PC-3 (cell line): Measurements from ENCODE around the gene AMPD3. TPM values are rescaled to one million over a fixed set of nuclear protein-coding genes. Genes with fewer than 3 reads are reported as not detected.

ENCODE experiments used
- ATAC-seq: fragments of 200-7000 bp; cut with Tn5 transposase; 2 replicates; pipeline ENCODE4 v1.9.1; 2020; ENCODE audit warnings: mild to moderate bottlenecking, moderate library complexity
- BruUV-seq: library from RNA; stranded (reverse); fragments of 400-500 nt; replicated peaks from 2 replicates; lab custom pipeline; 2021; lab: Mats Ljungman, UMichigan
- CTCF ChIA-PET: fragments of 300-600 bp; sonication (Branson Sonifier 250); formaldehyde crosslinking; loops from one replicate; lab custom pipeline; 2022; ENCODE audit warnings: antibody characterized with exemption; lab: Charles Lee
- POLR2A ChIA-PET: fragments of 300-600 bp; sonication (Branson Sonifier 250); formaldehyde crosslinking; loops from one replicate; lab custom pipeline; 2022; ENCODE audit warnings: antibody characterized with exemption; ENCODE audit not compliant: unreplicated experiment; lab: Charles Lee
- DNase-seq: peaks from one replicate; pipeline ENCODE4 v3.0.0-alpha.2; 2015
- H2AFZ ChIP-seq: fragments of 300-600 bp; sonication (generic); 2 replicates; pipeline ENCODE4 v1.6.0; 2016; ENCODE audit warnings: antibody characterized with exemption, low read length
- H3F3A ChIP-seq: fragments of 300-600 bp; sonication (generic); one replicate; pipeline ENCODE4 v1.6.0; 2017; ENCODE audit warnings: antibody characterized with exemption, low read length, control low read depth, mild to moderate bottlenecking; ENCODE audit not compliant: unreplicated experiment
- H3K27ac ChIP-seq: fragments of 300-600 bp; sonication (generic); 2 replicates; pipeline ENCODE4 v1.5.1; 2016; ENCODE audit warnings: mild to moderate bottlenecking, low read length
- H3K27me3 ChIP-seq: fragments of 300-600 bp; sonication (generic); 2 replicates; pipeline ENCODE4 v1.6.1; 2016; ENCODE audit warnings: low read length, mixed read lengths
- H3K36me3 ChIP-seq: fragments of 300-600 bp; sonication (generic); 2 replicates; pipeline ENCODE4 v1.6.1; 2016; ENCODE audit warnings: low read depth, mixed run types, low read length, mixed read lengths
- H3K4me1 ChIP-seq: fragments of 300-600 bp; sonication (generic); 2 replicates; pipeline ENCODE4 v1.5.1; 2016; ENCODE audit warnings: low read length; ENCODE audit not compliant: insufficient read depth
- H3K4me2 ChIP-seq: fragments of 300-600 bp; sonication (generic); 2 replicates; pipeline ENCODE4 v1.6.0; 2016; ENCODE audit warnings: low read length
- H3K4me3 ChIP-seq: fragments of 300-600 bp; sonication (generic); 2 replicates; pipeline ENCODE4 v1.5.1; 2016; ENCODE audit warnings: mild to moderate bottlenecking, low read length, mixed read lengths
- H3K79me2 ChIP-seq: fragments of 300-600 bp; sonication (generic); 2 replicates; pipeline ENCODE4 v1.6.1; 2017; ENCODE audit warnings: low read length, mixed read lengths
- H3K9ac ChIP-seq: fragments of 300-600 bp; sonication (generic); 2 replicates; pipeline ENCODE4 v1.6.0; 2016; ENCODE audit warnings: mild to moderate bottlenecking, low read length
- H3K9me2 ChIP-seq: fragments of 300-600 bp; sonication (generic); replicated peaks from 2 replicates; pipeline ENCODE4 v1.6.1; 2016; ENCODE audit warnings: mixed run types, low read length, mixed read lengths
- H3K9me3 ChIP-seq: fragments of 300-600 bp; sonication (generic); 2 replicates; pipeline ENCODE4 v1.6.1; 2016; ENCODE audit warnings: low read length, mixed read lengths
- H4K20me1 ChIP-seq: fragments of 300-600 bp; sonication (generic); 2 replicates; pipeline ENCODE4 v1.6.1; 2016; ENCODE audit warnings: low read length, mixed read lengths
- EZH2 ChIP-seq: fragments of 300-600 bp; sonication (generic); IDR thresholded peaks from one replicate; pipeline ENCODE4 v1.6.1; 2017; ENCODE audit warnings: antibody characterized with exemption, mild to moderate bottlenecking, low read length; ENCODE audit not compliant: unreplicated experiment
- EZH2phosphoT487 ChIP-seq: fragments of 300-600 bp; sonication (generic); IDR thresholded peaks from 2 replicates; pipeline ENCODE4 v1.6.1; 2018; ENCODE audit warnings: mild to moderate bottlenecking, antibody characterized with exemption, low read length, borderline replicate concordance
- intact Hi-C: fragments of 100-400 bp; cut with micrococcal nuclease; formaldehyde crosslinking; loops from 2 replicates; pipeline ENCODE4 v1.9.0; 2023
- total RNA-seq: library from RNA; depleted of rRNA; stranded (reverse); fragments of >200 nt; gene quantifications from 2 replicates; pipeline ENCODE4 v1.2.3, GENCODE V29; 2014; rRNA removed
- TF ChIP-seq, protein P1 (sequence below): fragments of 300-600 bp; sonication (generic); conservative IDR thresholded peaks from 2 replicates; pipeline ENCODE4 v1.5.1; 2017; ENCODE audit warnings: antibody characterized with exemption, low read depth, mild to moderate bottlenecking, low read length

Gene AMPD3
- total RNA-seq, 1 experiment from 2014 or later, result 11.8 TPM

DNA sequence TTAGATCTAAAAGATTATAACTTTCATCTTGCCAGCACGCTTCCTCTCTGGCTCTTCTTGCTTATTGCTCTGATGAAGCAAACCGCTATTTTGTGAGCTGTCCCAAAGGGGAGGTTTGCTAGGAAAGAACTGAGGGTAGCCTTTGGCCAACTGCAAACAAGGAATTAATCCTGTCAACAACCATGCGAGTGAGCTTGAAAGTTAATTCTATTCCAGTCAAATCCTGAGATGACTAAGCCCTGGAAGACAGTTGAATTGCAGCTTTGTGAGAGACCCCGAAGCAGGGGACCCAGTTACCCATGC is 96.2 kb downstream of the AMPD3 start:
- no peak overlapping the region for H3K4me2 ChIP-seq
- H4K20me1 ChIP-seq, result no peaks in the 10 kb centered on the region
- DNase-seq (no peak), ATAC-seq (no peak)
- TF ChIP-seq, protein P1, sequence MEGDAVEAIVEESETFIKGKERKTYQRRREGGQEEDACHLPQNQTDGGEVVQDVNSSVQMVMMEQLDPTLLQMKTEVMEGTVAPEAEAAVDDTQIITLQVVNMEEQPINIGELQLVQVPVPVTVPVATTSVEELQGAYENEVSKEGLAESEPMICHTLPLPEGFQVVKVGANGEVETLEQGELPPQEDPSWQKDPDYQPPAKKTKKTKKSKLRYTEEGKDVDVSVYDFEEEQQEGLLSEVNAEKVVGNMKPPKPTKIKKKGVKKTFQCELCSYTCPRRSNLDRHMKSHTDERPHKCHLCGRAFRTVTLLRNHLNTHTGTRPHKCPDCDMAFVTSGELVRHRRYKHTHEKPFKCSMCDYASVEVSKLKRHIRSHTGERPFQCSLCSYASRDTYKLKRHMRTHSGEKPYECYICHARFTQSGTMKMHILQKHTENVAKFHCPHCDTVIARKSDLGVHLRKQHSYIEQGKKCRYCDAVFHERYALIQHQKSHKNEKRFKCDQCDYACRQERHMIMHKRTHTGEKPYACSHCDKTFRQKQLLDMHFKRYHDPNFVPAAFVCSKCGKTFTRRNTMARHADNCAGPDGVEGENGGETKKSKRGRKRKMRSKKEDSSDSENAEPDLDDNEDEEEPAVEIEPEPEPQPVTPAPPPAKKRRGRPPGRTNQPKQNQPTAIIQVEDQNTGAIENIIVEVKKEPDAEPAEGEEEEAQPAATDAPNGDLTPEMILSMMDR, result no peak
- no peak for TF ChIP-seq EZH2
- TF ChIP-seq EZH2phosphoT487, result no peak
- H3K9me2 ChIP-seq, result no peaks in the 10 kb centered on the region
- ChIA-PET POLR2A (no interaction called here), CTCF (no interaction called here)
- intact Hi-C loops, result no loop called here
- H3K9ac ChIP-seq, result no peak overlapping the region
- H2AFZ ChIP-seq, result no peak overlapping the region
- no peaks in the 10 kb centered on the region for H3K79me2 ChIP-seq
- H3K36me3 ChIP-seq, result no peaks in the 10 kb centered on the region
- no peaks in the 10 kb centered on the region for H3F3A ChIP-seq
- BruUV-seq, result no TSS peak
- H3K9me3 ChIP-seq, result no peaks in the 10 kb centered on the region
- H3K4me1 ChIP-seq, result peaks cover 23% of the 10 kb centered on the region
- no peak overlapping the region for H3K4me3 ChIP-seq
- no peaks in the 10 kb centered on the region for H3K27me3 ChIP-seq
- peak overlapping the region; percentile 19; the same call in 1 of the 2 replicates for H3K27ac ChIP-seq

DNA sequence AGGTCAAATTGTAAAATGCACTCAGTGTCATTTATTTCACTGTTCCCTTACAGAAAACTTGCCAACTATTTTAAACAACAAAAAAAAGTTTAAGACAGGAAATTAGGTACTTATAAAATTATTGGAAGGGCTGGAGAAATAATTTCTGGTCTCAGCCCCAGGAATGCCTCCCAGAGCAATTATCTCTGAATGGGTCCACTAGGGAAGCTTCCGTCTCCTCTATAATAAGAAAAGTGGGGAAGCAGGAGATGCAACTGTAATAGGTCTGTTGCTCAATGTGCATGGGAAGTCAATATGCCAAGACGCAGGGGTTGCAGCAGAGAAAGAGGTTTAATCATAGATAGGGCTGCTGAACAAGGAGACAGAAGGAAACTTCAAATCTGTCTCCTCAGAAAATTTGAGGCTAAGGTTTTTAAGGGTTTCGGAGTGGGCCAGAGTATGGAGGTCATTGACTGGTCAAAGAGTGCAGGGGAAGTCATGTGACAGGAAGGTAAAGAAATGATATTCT is 96.8 kb downstream of the AMPD3 start:
- H3K9ac ChIP-seq, result no peak overlapping the region
- H3K36me3 ChIP-seq, result no peaks in the 10 kb centered on the region
- no peak overlapping the region for H2AFZ ChIP-seq
- BruUV-seq, result no TSS peak
- H3K4me3 ChIP-seq, result no peak overlapping the region
- peaks cover 30% of the 10 kb centered on the region for H3K4me1 ChIP-seq
- CTCF ChIA-PET, result no interaction called here
- TF ChIP-seq EZH2 (no peak), EZH2phosphoT487 (no peak)
- TF ChIP-seq, protein P1, result no peak
- intact Hi-C loops, result no loop called here
- DNase-seq (no peak), ATAC-seq (no peak)
- H3K27ac ChIP-seq, result no peak overlapping the region
- H3K4me2 ChIP-seq, result no peak overlapping the region
- no peaks in the 10 kb centered on the region for H4K20me1 ChIP-seq
- POLR2A ChIA-PET, result no interaction called here
- H3K9me3 ChIP-seq, result no peaks in the 10 kb centered on the region
- H3K9me2 ChIP-seq, result no peaks in the 10 kb centered on the region
- H3F3A ChIP-seq, result no peaks in the 10 kb centered on the region
- H3K79me2 ChIP-seq, result no peaks in the 10 kb centered on the region
- no peaks in the 10 kb centered on the region for H3K27me3 ChIP-seq

DNA sequence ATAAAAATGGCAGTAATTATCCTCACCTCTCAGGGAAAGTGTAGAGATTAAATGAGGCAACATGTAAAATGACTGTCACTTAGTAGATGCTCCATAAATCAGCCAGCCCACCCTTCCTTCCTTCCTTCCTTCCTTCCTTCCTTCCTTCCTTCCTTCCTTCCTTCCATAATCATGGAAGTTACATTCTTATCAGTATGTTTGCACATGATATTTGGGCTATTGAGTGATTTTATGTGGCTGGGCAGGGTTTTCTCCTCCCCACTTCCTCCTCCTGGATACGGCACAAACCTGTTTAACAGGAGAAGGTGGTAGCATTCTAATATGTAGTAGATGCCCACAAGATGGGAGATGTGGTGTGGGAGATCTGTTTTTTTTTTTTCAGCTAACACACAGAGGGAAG is 101.5 kb downstream of the AMPD3 start:
- H4K20me1 ChIP-seq, result no peaks in the 10 kb centered on the region
- no peak overlapping the region for H3K9ac ChIP-seq
- H3F3A ChIP-seq, result no peaks in the 10 kb centered on the region
- H3K9me3 ChIP-seq, result no peaks in the 10 kb centered on the region
- intact Hi-C loops, result no loop called here
- H3K27ac ChIP-seq, result no peak overlapping the region
- TF ChIP-seq EZH2 (no peak), EZH2phosphoT487 (no peak)
- TF ChIP-seq, protein P1, result no peak
- BruUV-seq, result no TSS peak
- DNase-seq (peak; percentile 53), ATAC-seq (no peak)
- ChIA-PET POLR2A (no interaction called here), CTCF (no interaction called here)
- no peak overlapping the region for H2AFZ ChIP-seq
- no peak overlapping the region for H3K4me2 ChIP-seq
- H3K79me2 ChIP-seq, result no peaks in the 10 kb centered on the region
- no peaks in the 10 kb centered on the region for H3K36me3 ChIP-seq
- H3K4me3 ChIP-seq, result no peak overlapping the region
- H3K4me1 ChIP-seq, result peaks cover 26% of the 10 kb centered on the region
- no peaks in the 10 kb centered on the region for H3K9me2 ChIP-seq
- no peaks in the 10 kb centered on the region for H3K27me3 ChIP-seq

Other genes with a start within 250 kb of the AMPD3 start
- 30.3 and 31.3 TPM in 2 replicates for gene SBF2, start 161.0 kb upstream of the AMPD3 start, total RNA-seq
- gene ADM, start 150.2 kb upstream of the AMPD3 start, total RNA-seq, result 68.0 and 82.5 TPM in 2 replicates
- gene RNF141, start 85.9 kb downstream of the AMPD3 start, total RNA-seq, result 12.6 and 13.8 TPM in 2 replicates
- gene LYVE1, start 113.4 kb downstream of the AMPD3 start, total RNA-seq, result not detected in 2 replicates
- 0.29 TPM in 1 of 2 replicates, not detected in the other for gene IRAG1, start 238.5 kb downstream of the AMPD3 start, total RNA-seq